ENCODE measurements around the gene MYO3B. TPM values are rescaled to one million over a fixed set of nuclear protein-coding genes. Genes with fewer than 3 reads are reported as not detected.

MYO3B gene
- total and polyA plus RNA-seq, 4 donors: 0.50 to 0.61 (median 0.53) TPM

DNA sequence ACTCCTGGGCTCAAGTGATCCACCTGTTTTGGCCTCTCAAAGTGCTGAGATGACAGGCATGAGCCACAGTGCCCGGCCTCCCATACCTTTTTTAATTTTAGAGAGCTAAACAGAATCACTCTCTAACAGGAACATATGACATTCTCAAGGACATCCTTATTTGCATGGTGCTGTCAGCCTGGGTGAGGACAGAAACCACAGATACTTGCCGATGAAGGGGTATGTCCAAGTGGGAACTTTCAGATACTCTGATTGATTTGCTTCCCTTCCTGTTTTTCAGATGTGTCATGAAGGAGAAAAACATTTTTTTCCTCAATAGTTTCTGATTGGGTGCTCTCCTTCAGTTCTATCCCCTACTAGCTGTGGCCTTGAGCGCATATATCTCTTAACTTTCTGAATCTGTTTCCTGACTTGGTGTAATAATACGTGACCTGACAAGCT is 49.6 kb downstream of the MYO3B start:
- no peaks in the 10 kb centered on the region for H3K9me3 ChIP-seq (ENCODE audit: control insufficient read depth, insufficient read depth, low read length)
- H3K27ac ChIP-seq (ENCODE audit: low read depth, low read length): no peak overlapping the region
- no peak for DNase-seq (ENCODE audit: low read depth in 4 of 6, low spot score in 6 of 6)
- no peaks in the 10 kb centered on the region for H3K27me3 ChIP-seq (ENCODE audit: control insufficient read depth, insufficient read depth, low read length)
- 89% methylated on average over 2 of the region's 4 CpGs for WGBS (ENCODE audit: insufficient coverage)
- peaks cover 3% of the 10 kb centered on the region for H3K4me1 ChIP-seq (ENCODE audit: control insufficient read depth, insufficient read depth, low read length)
- H3K4me3 ChIP-seq (ENCODE audit: low read depth, low read length): no peak overlapping the region
- no peaks in the 10 kb centered on the region for H3K36me3 ChIP-seq (ENCODE audit: control insufficient read depth, insufficient read depth, low read length)

GRCh38 chr2:170227951-170228350 is 50.0 kb downstream of the MYO3B start:
- no peaks in the 10 kb centered on the region for H3K27me3 ChIP-seq (ENCODE audit: control insufficient read depth, insufficient read depth, low read length)
- H3K36me3 ChIP-seq (ENCODE audit: control insufficient read depth, insufficient read depth, low read length): no peaks in the 10 kb centered on the region
- peaks cover 3% of the 10 kb centered on the region for H3K4me1 ChIP-seq (ENCODE audit: control insufficient read depth, insufficient read depth, low read length)
- WGBS (ENCODE audit: insufficient coverage): no CpG with 5 or more reads among the region's 4 CpGs
- no peak overlapping the region for H3K27ac ChIP-seq (ENCODE audit: low read depth, low read length)
- no peaks in the 10 kb centered on the region for H3K9me3 ChIP-seq (ENCODE audit: control insufficient read depth, insufficient read depth, low read length)
- H3K4me3 ChIP-seq (ENCODE audit: low read depth, low read length): no peak overlapping the region
- no peak for DNase-seq (ENCODE audit: low read depth in 4 of 6, low spot score in 6 of 6)

DNA sequence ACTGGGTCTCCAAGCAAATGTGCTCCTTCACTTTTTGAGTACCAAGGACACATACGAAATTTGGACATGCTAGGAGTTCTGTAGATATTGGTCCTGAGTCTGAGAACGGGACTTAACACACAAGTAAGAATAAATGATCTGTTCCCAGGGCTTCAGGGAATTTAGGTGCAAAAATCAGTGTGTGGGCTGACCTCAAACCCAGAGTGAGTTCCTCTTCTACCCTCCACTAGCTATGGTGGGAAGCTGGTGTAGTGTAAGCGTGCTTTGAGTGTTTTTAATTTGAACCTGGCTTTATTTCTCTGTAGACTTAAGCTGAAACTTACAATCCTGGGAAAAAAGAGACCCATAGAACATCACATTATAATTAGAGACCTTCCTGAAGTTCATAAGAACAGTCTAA is 50.5 kb downstream of the MYO3B start:
- no peaks in the 10 kb centered on the region for H3K36me3 ChIP-seq (ENCODE audit: control insufficient read depth, insufficient read depth, low read length)
- no peak overlapping the region for H3K4me3 ChIP-seq (ENCODE audit: low read depth, low read length)
- H3K27me3 ChIP-seq (ENCODE audit: control insufficient read depth, insufficient read depth, low read length): no peaks in the 10 kb centered on the region
- no CpG with 5 or more reads among the region's 3 CpGs for WGBS (ENCODE audit: insufficient coverage)
- H3K4me1 ChIP-seq (ENCODE audit: control insufficient read depth, insufficient read depth, low read length): peaks cover 3% of the 10 kb centered on the region
- no peak for DNase-seq (ENCODE audit: low read depth in 4 of 6, low spot score in 6 of 6)
- H3K27ac ChIP-seq (ENCODE audit: low read depth, low read length): no peak overlapping the region
- H3K9me3 ChIP-seq (ENCODE audit: control insufficient read depth, insufficient read depth, low read length): no peaks in the 10 kb centered on the region

GRCh38 chr2:170229125-170229524 is 51.2 kb downstream of the MYO3B start:
- H3K27ac ChIP-seq (ENCODE audit: low read depth, low read length): no peak overlapping the region
- no peaks in the 10 kb centered on the region for H3K27me3 ChIP-seq (ENCODE audit: control insufficient read depth, insufficient read depth, low read length)
- no peak overlapping the region for H3K4me3 ChIP-seq (ENCODE audit: low read depth, low read length)
- no peaks in the 10 kb centered on the region for H3K4me1 ChIP-seq (ENCODE audit: control insufficient read depth, insufficient read depth, low read length)
- no peaks in the 10 kb centered on the region for H3K36me3 ChIP-seq (ENCODE audit: control insufficient read depth, insufficient read depth, low read length)
- no peaks in the 10 kb centered on the region for H3K9me3 ChIP-seq (ENCODE audit: control insufficient read depth, insufficient read depth, low read length)
- no peak for DNase-seq (ENCODE audit: low read depth in 4 of 6, low spot score in 6 of 6)

GRCh38 chr2:170229744-170230143 is 51.8 kb downstream of the MYO3B start:
- H3K4me3 ChIP-seq (ENCODE audit: low read depth, low read length): no peak overlapping the region
- H3K4me1 ChIP-seq (ENCODE audit: control insufficient read depth, insufficient read depth, low read length): no peaks in the 10 kb centered on the region
- no peak for DNase-seq (ENCODE audit: low read depth in 4 of 6, low spot score in 6 of 6)
- no peaks in the 10 kb centered on the region for H3K9me3 ChIP-seq (ENCODE audit: control insufficient read depth, insufficient read depth, low read length)
- no peak overlapping the region for H3K27ac ChIP-seq (ENCODE audit: low read depth, low read length)
- WGBS (ENCODE audit: insufficient coverage): no CpG with 5 or more reads among the region's 2 CpGs
- H3K36me3 ChIP-seq (ENCODE audit: control insufficient read depth, insufficient read depth, low read length): no peaks in the 10 kb centered on the region
- H3K27me3 ChIP-seq (ENCODE audit: control insufficient read depth, insufficient read depth, low read length): no peaks in the 10 kb centered on the region

DNA sequence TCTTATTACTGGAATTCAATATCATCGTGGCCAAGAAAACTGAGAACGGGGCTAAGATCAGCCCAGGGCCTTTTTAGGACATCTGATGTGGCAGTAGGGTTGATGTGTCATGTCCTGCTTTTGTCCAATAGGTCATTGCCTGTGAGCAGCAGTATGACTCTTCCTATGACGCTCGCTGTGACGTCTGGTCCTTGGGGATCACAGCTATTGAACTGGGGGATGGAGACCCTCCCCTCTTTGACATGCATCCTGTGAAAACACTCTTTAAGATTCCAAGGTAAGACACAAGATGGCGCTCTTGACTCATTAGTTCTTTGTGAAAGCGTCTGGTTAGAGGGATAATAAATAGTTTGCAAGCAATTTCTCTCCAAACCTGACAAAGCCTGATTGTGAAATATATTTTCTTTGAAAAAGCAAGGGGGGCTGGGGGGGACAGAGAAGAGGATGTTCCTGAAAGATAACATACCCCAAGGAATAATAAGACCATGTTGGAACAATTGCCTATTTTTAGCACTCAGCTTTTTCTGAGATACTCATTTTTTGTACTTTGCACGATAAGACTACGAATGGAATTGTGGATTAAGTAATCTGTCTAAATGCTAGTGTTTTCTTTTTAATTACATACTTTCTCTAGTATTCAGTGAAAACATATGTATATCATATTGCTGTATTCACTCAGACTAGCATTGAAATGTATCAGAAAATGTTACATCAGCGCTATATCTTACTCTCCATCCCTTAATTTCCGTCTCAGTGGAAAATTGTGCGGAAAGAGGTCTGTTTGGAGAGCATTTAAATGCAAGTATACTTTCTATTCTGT is 58.1 kb downstream of the MYO3B start:
- WGBS (ENCODE audit: insufficient coverage): 21% methylated on average over 4 of the region's 12 CpGs
- H3K9me3 ChIP-seq (ENCODE audit: control insufficient read depth, insufficient read depth, low read length): no peaks in the 10 kb centered on the region
- H3K4me1 ChIP-seq (ENCODE audit: control insufficient read depth, insufficient read depth, low read length): no peaks in the 10 kb centered on the region
- no peak overlapping the region for H3K27ac ChIP-seq (ENCODE audit: low read depth, low read length)
- DNase-seq (ENCODE audit: low read depth in 4 of 6, low spot score in 6 of 6): peak; percentile 64 to 98 (median 81)
- H3K27me3 ChIP-seq (ENCODE audit: control insufficient read depth, insufficient read depth, low read length): peaks cover 2% of the 10 kb centered on the region
- no peak overlapping the region for H3K4me3 ChIP-seq (ENCODE audit: low read depth, low read length)
- H3K36me3 ChIP-seq (ENCODE audit: control insufficient read depth, insufficient read depth, low read length): no peaks in the 10 kb centered on the region

DNA sequence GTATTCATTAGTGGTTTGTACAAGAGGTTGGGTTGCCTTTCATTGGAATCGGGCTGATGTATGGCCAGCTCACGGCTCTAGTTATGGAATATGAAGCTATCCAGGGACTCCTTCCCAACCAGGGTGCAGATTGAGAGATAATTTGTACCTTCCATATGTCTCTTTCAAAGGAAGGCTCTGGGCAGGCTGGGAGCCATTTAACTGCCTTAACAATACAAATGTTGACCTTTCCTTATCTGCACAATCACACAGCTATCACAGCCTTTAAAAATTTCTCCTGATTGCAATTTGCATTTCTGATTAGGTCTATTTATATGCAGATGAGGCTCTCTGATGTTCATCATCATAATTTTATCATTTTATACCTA is 58.7 kb downstream of the MYO3B start:
- no peak overlapping the region for H3K27ac ChIP-seq (ENCODE audit: low read depth, low read length)
- no peaks in the 10 kb centered on the region for H3K4me1 ChIP-seq (ENCODE audit: control insufficient read depth, insufficient read depth, low read length)
- no peaks in the 10 kb centered on the region for H3K9me3 ChIP-seq (ENCODE audit: control insufficient read depth, insufficient read depth, low read length)
- no peak overlapping the region for H3K4me3 ChIP-seq (ENCODE audit: low read depth, low read length)
- no peaks in the 10 kb centered on the region for H3K36me3 ChIP-seq (ENCODE audit: control insufficient read depth, insufficient read depth, low read length)
- DNase-seq (ENCODE audit: low read depth in 4 of 6, low spot score in 6 of 6): peak in 2 of 6 donors; percentile 22 to 71
- H3K27me3 ChIP-seq (ENCODE audit: control insufficient read depth, insufficient read depth, low read length): peaks cover 2% of the 10 kb centered on the region
- WGBS (ENCODE audit: insufficient coverage): no CpG with 5 or more reads among the region's 2 CpGs

GRCh38 chr2:170237572-170238120 is 59.7 kb downstream of the MYO3B start:
- DNase-seq (ENCODE audit: low read depth in 4 of 6, low spot score in 6 of 6): no peak
- 60% methylated on average over 1 of the region's 4 CpGs for WGBS (ENCODE audit: insufficient coverage)
- Histone ChIP-seq H3K4me3 (ENCODE audit: low read depth, low read length) (no peak overlapping the region), H3K27me3 (ENCODE audit: control insufficient read depth, insufficient read depth, low read length) (peaks cover 2% of the 10 kb centered on the region), H3K36me3 (ENCODE audit: control insufficient read depth, insufficient read depth, low read length) (no peaks in the 10 kb centered on the region), H3K27ac (ENCODE audit: low read depth, low read length) (no peak overlapping the region), H3K9me3 (ENCODE audit: control insufficient read depth, insufficient read depth, low read length) (no peaks in the 10 kb centered on the region), H3K4me1 (ENCODE audit: control insufficient read depth, insufficient read depth, low read length) (no peaks in the 10 kb centered on the region)

DNA sequence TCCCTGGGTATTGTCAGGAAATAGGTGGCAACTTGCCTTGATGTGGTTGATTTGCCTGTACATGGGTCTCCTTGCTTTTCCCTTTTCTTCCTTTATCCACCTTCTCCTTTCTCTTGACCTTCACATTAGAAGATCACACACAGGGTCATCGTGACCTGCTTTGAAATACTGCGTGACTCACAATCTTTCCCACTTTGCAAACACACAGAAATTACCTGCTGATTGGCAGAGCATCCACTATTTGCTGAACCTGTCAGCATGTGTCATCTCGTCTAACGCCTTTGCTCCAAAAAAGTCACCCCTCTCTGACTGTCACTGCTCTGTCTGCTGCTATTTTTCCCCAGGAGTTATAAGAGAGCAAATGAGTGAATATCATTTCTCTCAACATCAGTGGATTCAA is 60.8 kb downstream of the MYO3B start:
- H3K4me1 ChIP-seq (ENCODE audit: control insufficient read depth, insufficient read depth, low read length): no peaks in the 10 kb centered on the region
- no peaks in the 10 kb centered on the region for H3K9me3 ChIP-seq (ENCODE audit: control insufficient read depth, insufficient read depth, low read length)
- H3K4me3 ChIP-seq (ENCODE audit: low read depth, low read length): no peak overlapping the region
- H3K27me3 ChIP-seq (ENCODE audit: control insufficient read depth, insufficient read depth, low read length): peaks cover 2% of the 10 kb centered on the region
- no peak overlapping the region for H3K27ac ChIP-seq (ENCODE audit: low read depth, low read length)
- no peaks in the 10 kb centered on the region for H3K36me3 ChIP-seq (ENCODE audit: control insufficient read depth, insufficient read depth, low read length)
- 92% methylated on average over 4 of the region's 4 CpGs for WGBS (ENCODE audit: insufficient coverage)
- DNase-seq (ENCODE audit: low read depth in 4 of 6, low spot score in 6 of 6): no peak

DNA sequence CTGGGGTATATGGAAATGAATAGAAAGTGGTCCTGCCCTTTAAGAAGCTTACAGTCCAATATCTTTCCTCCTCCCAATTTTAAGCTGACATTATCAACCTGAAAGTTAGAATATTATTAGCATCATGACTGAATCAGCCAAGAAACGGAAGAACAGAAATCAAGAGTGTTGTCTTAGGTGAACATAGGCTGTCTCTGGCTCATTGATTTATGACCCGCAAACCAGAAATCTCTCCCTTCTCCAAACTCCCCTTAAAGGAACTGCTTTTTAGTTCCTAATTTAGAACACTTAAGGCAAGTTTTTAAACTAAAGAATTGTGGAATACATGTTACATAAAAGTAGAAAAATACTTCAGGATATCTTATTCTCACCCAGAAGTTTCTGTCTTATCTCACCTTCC is 62.7 kb downstream of the MYO3B start:
- no peaks in the 10 kb centered on the region for H3K4me1 ChIP-seq (ENCODE audit: control insufficient read depth, insufficient read depth, low read length)
- H3K4me3 ChIP-seq (ENCODE audit: low read depth, low read length): no peak overlapping the region
- WGBS (ENCODE audit: insufficient coverage): no CpG with 5 or more reads among the region's 2 CpGs
- DNase-seq (ENCODE audit: low read depth in 4 of 6, low spot score in 6 of 6): no peak
- no peaks in the 10 kb centered on the region for H3K9me3 ChIP-seq (ENCODE audit: control insufficient read depth, insufficient read depth, low read length)
- peaks cover 2% of the 10 kb centered on the region for H3K27me3 ChIP-seq (ENCODE audit: control insufficient read depth, insufficient read depth, low read length)
- no peak overlapping the region for H3K27ac ChIP-seq (ENCODE audit: low read depth, low read length)
- H3K36me3 ChIP-seq (ENCODE audit: control insufficient read depth, insufficient read depth, low read length): no peaks in the 10 kb centered on the region
